ENCODE measurements around the gene LRRC45.
A peak's percentile ranks its signal among the peaks of the same experiment; 100 is the strongest.

The LRRC45 gene

DNA sequence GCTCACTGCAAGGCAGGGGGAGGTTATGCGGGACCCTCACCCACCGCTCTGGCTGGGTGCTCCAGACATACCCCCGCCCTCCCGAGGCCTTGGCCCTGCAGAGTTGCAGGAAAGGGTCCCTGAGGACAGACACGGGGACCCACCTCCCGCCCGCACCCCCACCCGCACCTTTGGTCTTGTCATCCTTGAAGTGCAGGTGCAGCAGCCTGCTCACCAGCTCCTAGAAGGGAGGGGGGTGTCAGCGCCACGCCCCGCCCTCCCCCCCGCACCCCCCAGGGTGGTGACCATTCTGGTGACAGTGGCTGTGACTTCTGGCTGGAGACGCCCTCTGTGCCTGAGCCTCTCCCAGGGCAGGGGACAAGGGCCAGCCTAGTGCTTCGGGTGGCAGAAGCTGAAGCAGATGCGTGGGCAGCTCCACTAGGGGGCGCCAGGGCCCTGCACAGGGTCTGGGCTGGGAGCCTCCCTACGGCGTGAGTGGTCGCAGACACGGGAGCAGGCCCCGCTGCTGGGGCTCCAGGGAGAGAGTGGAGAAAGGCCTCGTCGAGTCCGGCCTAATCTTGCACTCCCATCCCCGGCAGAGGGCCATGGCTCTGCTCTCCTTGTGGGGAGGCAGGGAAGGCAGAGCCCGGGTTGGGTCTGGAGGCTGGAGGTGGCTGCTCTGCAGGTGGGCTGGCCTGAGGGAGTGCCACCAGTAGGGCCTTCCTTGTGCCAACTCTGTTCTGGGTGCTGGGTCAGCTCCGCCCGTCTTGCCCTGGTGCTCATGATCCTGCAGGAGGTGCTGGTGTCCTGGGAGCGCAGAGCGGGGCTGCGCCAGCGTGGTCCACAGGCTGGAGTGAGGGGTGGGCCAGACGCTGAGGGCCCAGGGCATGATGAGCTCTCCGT, 3.2 kb upstream of the LRRC45 start:
- DNase-seq (ENCODE audit: low spot score), result peak; percentile 88

DNA sequence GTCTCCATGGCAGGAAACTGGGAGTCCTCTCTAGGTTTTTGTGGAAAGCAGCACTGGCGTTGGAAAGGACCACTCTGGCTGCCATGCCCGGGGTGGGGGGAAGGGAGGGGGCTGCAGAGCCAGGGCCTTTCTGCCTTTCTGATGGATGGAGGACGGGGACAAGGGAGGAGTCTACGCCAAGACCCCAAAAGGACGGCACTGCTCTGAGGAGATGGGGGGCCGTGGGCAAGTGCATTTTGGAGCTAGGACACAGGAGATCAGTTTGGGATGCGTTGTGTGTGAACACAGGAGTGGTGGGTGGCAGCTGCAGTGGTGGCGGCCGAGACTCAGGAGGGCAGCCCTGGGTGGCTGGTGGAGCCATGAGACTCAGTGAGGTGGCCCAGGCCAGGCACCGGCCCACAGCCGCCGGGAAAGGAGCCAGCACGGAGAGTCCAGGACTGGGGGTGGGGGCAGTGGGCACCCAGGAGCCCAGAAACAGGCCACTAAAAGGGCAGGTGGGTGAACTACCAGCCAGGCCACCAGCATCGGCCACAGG, 2.5 kb upstream of the LRRC45 start:
- DNase-seq (ENCODE audit: low spot score), result no peak

DNA sequence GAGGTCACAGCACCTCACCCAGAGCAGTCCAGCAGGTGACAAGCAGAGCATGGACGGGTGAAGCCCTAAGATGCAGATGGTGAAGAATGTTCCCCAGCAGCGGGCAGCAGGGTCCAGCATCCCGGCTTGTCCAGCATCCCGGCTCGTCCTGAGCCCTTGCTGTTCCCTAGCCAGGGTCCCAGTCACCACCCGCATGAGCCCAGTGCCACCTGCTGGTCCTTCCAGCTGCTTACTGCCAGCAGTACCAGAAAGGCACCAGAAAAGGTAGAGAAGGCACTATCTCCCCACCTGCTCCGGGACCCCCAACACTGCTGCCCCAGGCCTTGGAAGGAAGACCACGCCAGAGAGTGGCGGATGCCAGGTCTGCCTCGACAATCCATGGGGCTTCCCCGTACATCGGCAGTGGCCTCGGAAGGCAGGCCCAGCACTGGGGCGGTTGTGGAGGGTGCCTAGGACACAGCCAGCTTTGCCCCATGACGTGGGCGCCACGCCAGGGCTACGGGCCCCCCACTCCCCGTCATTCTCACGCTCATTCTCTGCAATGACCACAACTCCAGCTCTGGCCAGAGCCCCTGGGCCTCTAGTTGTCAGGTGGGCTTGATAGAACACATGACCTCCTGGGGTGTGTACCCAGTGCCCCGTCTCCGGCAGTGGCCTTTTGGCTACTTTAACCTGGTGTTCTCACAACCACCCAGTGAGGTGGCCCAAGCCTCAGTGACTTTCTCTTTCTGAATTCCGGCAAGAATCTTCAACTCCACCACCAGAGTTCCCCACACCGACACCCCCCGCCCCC, 1.8 kb upstream of the LRRC45 start:
- DNase-seq (ENCODE audit: low spot score), result peak; percentile 42

DNA sequence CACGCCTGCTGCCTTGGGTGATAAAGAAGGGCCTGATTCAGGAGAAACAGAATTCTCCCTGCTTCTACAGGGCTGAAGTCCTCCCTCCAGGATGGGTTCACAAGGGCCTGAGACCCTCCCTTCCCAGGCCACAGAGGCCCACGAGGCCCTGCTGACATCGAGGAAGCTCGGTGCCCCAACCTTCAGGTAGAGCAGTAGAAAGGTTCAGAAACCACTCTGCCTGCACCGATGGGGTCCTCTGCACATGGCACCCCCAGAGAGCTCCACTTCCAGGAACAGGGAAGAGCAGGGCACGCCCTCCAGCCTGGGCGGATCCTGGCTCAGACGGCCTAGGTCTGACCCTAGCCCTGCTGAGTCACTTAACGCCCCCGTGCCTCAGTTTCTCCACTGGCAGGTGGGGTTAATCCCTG, 1.2 kb upstream of the LRRC45 start:
- DNase-seq (ENCODE audit: low spot score), result no peak

DNA sequence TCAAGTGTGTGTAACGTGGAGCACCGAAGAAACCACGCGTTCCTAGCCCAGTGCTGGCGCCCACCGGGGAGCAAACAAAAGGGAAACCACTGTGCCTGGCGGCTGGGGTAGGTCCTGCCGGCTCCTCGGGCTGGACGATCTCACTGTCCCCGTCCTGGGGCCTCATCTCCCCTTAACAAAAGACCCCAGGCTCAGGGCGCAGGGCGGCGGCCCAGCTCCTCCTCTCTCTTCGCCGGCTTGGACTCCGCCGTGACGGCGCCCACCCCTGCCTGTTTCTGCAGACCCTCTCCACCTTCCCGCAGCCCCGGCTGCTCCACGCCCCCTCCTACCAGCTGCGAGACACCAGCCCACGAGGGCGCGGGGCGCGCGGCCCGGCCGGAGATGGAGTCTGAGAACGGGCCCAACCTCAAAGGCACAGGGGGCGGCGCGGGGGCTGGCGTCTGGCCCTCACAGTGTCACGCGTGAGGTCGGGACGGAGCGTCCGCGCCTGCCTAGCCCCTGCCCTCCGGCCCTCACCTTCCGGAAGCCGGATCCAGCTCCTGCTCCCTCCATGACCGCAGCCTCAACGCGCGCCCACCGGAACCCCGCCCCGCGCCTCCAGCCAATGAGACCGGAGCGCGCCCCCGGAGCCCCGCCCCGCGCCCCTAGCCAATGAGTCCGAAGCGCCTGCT, 660 bp upstream of the LRRC45 start, which contains the start of gene CENPX:
Gene CENPX (minus strand): TSS at position 569 of the 671 bp plus-strand sequence. CDS start 17 bp downstream, at position 552.
- DNase-seq (ENCODE audit: low spot score), result no peak

DNA sequence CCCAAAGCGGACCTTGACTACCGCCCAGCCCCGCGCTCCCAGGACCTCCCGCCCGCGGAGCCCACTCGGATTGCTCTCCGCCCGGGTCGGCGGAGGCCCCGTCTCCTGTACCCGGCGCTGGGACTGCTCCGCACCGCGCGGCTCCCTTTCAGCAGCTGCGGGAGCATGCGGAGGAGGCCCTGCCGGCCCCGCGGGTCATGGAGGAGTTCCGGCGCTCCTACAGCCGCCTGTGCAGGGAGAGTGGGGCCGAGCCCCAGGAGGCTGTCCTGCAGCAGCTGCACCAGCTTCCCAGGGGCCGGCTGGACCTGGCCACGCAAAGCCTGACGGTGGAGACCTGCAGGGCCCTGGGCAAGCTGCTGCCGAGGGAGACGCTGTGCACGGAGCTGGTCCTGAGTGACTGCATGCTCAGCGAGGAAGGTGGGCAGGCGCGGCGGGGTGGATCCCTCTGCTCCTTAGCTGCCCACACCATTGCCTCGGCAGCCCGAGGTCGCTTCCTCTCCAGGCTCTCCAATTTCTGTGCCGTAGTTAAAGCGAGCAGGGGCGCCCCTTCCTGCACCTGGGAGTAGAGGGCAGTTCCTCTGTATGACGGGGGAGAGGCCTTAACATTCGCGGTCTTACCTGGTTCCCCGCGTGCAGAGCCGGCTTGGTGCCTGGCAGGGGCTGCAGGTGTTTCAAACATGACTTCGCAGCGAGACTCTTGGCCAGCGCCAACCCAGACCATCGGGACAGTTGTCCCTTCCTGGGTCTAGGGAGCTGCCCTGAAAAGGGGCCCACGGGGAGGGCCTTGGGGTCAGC, 539 bp downstream of the LRRC45 start:
- DNase-seq (ENCODE audit: low spot score), result peak; percentile 45

DNA sequence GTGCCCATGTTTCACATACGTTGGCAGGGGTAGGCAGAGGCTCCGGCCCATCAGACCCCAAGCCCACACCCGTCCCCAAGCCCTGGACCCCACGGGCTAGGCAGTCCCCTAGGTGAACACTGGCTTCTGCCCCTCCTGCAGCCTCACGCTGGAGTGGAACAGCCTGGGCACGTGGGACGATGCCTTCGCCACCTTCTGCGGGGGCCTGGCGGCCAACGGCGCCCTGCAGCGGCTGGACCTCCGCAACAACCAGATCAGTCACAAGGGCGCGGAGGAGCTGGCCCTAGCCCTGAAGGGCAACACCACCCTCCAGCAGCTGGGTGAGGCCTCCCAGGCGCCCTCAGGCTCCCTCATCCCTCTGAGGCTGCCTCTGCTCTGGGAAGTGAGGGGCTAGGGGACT, 1.8 kb downstream of the LRRC45 start:
- DNase-seq (ENCODE audit: low spot score), result no peak

DNA sequence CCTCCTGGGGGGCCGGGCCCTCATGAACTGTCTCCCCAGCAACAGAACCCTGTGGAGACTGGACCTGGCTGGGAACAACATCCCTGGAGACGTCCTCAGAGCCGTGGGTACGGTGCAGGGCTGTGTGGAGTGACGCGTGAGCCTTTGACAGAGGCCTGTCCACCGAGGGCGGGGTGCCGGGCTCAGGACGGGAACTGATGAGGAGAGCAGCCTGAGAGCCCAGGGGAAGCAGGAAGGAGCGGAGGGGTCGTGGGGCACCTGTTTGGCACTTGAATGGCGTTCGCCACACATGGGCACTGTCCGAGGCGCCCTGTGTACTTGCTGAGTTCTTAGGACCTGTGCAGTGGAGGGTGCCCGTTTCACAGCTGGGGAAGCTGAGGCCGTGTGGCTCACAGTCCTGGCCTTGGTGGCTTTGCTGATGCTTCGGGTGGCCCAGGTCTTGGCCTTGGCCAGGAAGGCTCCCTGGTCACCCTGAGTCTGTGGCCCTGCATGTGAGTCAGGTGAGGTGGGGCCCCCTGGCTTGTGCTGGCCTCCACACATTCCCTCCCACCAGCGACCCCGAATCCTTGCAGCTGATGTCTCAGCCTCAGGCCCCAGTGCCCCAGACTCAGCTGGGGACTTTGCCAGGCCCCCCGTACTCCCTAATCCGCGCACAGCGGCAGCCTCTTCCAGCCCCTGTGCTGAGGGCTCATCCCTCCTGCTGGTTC, 2.4 kb downstream of the LRRC45 start:
- no peak for DNase-seq (ENCODE audit: low spot score)

DNA sequence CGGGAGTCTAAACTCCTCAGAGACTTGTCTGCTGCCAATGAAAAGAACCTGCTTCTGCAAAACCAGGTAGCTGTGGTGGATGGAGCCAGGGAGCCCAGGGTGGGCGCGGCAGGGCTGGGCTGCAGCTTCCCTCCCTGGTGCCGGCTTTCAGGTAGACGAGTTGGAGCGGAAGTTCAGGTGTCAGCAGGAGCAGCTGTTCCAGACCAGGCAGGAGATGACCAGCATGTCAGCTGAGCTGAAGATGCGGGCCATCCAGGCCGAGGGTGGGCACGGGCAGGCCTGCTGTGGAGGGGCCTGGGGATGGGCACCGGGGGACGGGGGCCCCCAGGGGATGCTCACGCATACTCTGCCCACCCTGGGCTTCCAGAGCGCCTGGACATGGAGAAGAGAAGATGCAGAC, 5.1 kb downstream of the LRRC45 start:
- DNase-seq (ENCODE audit: low spot score), result no peak

DNA sequence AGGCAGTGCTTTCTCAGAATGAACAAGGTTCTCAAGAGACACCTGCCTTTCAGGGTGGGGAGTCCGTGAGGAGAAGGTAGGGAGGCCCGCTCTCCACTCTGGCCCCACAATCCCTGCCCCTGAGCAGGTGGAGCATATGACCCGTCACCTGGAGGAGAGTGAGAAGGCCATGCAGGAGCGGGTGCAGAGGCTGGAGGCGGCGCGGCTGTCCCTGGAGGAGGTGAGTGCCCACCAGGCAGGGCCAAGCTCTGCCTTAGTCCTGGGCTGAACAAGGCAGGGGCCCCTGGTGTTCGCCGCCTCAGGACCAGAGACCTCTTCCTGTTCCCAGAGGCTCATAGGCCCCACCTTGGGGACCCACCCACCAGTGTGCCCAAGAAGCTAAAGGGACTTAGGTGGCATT, 5.9 kb downstream of the LRRC45 start:
- no peak for DNase-seq (ENCODE audit: low spot score)

DNA sequence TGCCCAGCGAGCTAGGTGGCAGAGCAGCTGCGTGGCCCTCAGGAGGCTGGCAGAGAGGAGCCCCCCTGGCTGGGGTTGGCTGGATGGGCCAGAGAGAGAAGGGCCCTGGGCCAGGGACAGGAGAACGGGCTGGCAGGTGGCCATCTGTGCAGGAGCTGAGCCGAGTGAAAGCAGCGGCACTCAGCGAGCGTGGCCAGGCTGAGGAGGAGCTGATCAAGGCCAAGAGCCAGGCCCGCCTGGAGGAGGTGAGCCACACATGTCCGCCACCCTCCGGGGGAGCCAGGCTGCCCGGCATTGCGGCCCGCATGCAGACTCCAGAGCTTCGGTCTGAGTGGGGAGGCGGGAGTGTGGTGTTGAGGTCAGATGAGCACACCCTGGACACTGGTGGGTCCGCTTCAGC, 6.3 kb downstream of the LRRC45 start:
- DNase-seq (ENCODE audit: low spot score), result no peak

DNA sequence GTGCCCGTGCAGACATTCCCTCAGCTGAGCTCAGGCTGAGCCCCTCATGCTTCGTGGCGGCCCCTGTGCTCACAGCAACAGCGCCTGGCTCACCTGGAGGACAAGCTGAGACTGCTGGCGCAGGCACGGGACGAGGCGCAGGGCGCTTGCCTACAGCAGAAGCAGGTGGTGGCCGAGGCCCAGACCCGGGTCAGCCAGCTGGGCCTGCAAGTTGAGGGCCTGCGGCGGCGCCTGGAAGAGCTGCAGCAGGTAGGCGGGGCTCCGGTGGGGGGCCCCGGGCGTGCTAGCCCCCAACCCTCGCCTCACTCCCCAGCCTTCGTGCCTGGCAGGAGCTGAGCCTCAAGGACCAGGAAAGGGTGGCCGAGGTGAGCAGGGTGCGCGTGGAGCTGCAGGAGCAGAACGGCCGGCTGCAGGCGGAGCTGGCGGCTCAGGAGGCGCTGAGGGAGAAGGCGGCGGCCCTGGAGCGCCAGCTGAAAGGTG, 6.9 kb downstream of the LRRC45 start:
- DNase-seq (ENCODE audit: low spot score), result no peak

DNA sequence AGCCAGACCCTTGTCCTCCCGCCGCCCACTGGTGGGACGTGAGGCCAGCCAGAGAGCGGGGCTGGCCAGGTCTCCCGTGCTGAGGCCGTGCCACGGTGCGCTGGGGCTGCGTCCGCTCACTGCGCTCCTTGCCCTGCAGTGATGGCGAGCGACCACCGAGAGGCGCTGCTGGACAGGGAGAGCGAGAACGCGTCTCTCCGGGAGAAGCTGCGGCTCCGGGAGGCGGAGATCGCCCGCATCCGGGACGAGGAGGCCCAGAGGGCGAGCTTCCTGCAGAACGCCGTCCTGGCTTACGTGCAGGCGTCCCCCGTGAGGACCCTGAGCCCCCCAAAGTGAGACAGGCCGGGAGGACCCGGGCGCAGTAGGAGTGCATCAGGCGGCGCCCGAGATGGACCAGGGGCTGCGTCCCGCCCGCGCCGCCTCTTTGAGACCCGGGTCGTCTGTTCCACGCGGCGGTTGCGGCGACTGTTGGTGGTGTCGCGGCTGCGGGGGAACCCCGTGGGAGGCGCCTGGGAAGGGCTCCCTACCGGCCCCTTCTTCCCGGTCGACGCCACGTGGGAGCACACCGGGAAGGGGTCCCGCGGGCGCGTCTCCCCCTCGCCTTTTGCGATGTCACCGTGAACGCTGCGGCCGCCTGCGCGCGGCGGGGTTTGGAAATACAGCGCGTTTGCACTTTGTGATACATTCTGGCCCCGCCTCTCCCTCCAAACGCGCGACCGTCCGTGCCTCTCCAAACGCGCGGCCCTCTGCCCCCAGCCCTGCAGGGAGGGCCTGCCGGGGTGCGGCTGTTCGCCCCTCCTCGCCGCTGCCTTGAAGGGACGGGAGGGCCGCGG, 7.6 kb downstream of the LRRC45 start:
- peak; percentile 89 for DNase-seq (ENCODE audit: low spot score)

DNA sequence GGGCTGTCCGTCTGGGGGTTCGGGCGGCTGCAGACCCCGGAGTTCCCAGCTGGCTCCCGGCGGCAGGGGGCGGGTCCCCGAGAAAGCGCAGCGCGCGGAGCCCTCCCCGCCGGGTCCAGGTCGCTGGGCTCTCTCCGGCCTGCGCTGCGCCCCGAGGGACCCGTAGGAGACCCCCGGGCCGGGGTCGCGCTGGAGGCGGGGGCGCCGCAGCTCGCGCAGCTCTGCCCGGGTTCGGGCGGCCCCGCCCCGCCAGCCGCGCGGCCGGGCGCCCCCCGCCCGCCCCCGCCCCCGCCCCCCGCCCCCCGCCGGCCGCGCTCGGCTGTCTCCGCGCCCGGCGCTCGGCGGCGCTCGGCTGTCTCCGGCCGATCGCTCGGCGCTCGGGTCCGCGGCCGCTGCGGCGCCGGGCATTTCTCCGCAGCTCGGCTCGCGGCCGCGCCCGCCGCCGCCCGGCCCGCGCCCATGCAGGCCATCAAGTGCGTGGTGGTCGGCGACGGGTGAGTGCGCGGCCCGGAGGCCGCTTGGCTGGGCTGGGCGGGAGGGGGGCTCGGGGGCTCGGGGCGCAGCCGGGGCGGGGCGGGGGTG, 8.3 kb downstream of the LRRC45 start, which contains the start of gene RAC3:
Gene RAC3 (plus strand): TSS at position 376 of the 582 bp plus-strand sequence. CDS start 84 bp downstream, at position 460.
- DNase-seq (ENCODE audit: low spot score), result peak; percentile 75

DNA sequence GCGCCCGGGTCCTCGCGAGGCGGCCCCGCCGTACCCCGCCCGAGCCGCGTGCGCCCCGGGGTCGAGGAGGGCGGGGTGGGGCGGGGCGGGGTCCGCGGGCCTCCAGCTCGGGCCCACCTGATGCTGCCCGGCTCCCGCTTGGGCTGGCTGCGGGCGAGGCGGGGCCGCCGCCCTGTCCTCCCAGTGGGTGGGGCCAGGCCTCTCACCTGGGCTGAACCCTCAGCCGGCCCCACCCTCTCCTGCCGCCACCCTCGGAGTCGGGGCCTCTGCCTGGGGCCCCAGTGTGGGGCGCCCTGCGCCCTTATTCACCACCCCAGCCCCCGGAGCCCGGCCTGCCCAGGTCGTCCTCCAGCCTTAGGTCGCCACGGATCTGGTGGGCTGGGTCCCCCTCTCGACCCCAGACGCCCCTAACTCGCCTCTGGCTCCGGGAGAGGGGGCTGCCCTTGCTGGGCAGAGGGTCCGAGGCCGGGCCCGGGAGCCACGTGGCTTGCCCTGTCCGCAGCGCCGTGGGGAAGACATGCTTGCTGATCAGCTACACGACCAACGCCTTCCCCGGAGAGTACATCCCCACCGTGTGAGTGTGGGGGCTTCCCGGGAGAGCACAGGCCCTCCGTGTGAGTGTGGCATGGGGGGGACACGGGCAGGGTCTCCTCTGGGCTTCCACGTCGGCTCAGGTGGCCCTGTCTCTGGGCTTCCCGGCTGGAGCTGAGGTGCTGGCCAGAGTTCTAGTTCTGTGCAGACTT, 9.0 kb downstream of the LRRC45 start:
- DNase-seq (ENCODE audit: low spot score), result peak; percentile 76

DNA sequence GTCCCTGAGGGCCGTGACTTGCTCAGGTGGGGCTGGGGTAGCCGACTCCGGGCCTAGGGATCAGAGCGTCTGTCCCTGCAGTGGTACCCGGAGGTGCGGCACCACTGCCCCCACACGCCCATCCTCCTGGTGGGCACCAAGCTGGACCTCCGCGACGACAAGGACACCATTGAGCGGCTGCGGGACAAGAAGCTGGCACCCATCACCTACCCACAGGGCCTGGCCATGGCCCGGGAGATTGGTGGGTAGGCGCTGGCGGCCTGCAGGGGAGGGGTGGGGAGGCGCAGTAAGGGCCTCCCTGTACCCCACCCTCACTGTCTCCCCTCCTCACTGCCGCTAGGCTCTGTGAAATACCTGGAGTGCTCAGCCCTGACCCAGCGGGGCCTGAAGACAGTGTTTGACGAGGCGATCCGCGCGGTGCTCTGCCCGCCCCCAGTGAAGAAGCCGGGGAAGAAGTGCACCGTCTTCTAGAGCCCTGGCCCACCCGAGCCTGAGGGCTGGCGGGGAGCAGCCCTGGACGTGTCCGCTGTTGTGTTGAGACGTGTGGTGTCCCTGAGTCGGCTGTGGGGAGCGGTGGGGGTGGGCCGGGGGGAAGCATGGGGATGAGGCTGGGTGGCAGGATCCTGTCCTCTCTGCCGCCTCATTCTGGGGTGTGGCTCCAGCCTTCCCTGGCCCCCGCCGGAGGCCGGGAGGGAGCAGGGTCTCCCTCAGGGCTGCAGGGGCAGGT, 10.4 kb downstream of the LRRC45 start:
- DNase-seq (ENCODE audit: low spot score), result no peak

DNA sequence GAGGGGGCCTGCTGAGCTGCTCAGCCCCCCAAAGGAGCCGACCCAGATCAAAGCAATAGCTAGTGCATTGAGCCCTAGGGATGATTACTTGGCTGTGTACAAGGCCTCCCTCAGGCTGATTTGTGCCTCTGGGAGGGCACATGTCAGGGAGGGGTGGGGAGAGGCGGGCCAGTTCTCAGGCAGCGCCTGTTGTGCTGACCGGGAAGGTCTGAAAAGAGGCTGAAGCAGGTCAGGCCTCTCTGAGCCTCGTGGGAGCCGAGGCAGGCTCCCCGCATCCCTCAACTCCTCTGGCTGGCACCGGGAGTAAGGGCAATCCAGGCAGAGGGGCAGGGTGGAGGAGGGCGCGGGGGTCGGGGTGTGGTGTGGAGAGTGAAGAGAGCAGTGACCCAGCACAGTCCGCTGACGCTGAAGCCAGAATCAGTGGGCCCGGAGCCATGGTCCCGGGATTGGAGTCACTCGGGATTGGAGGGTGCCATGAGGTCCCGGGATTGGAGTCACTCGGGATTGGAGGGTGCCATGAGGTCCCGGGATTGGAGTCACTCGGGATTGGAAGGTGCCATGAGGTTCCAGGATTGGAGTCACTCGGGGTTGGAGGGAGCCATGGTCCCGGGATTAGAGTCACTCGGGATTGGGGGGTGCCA, 11.4 kb downstream of the LRRC45 start:
- DNase-seq (ENCODE audit: low spot score), result no peak
